Measurements from ENCODE around the gene GRIP1. TPM values are rescaled to one million over a fixed set of nuclear protein-coding genes. Genes with fewer than 3 reads are reported as not detected.

GRIP1 gene
- total RNA-seq, 3 donors from 2014 or later (not counting 1 experiment from before 2014, with no cell fraction given): 1.3 to 3.6 (median 1.7) TPM

- H3K36me3 ChIP-seq (ENCODE audit: control insufficient read depth, insufficient read depth, low read length): no peaks in the 10 kb centered on the region
- Mint-ChIP-seq H3K27me3 (ENCODE audit: low read depth in 2 of 2) (peaks cover 13 to 18% of the 10 kb centered on the region in 2 donors), H3K4me1 (no peaks in the 10 kb centered on the region), H3K9me3 (no peaks in the 10 kb centered on the region), H3K36me3 (no peaks in the 10 kb centered on the region), H3K27ac (no peak overlapping the region), H3K4me3 (no peak overlapping the region)
- no peaks in the 10 kb centered on the region for H3K4me1 ChIP-seq (ENCODE audit: control insufficient read depth, insufficient read depth, low read length)
- intact Hi-C loops (cut with micrococcal nuclease): no loop called here
- H3K27me3 ChIP-seq (ENCODE audit: control insufficient read depth, insufficient read depth, low read length): no peaks in the 10 kb centered on the region
- no peaks in the 10 kb centered on the region for H3K9me3 ChIP-seq (ENCODE audit: control insufficient read depth, insufficient read depth, low read length)
- DNase-seq: no peak
- H3K4me3 ChIP-seq (ENCODE audit: low read length): no peak overlapping the region
- H3K27ac ChIP-seq (ENCODE audit: low read length): no peak overlapping the region
- WGBS (ENCODE audit: insufficient coverage): 78% methylated on average over 3 of the region's 4 CpGs
- TF ChIP-seq CTCF (IDR thresholded peaks at IDR 0.05): no peak
- ATAC-seq: no peak
Measured at GRCh38 chr12:66627270-66627987, 51.4 kb downstream of the GRIP1 start.

GRCh38 chr12:66624806-66625205, 54.1 kb downstream of the GRIP1 start:
- no peak for ATAC-seq
- H3K27me3 ChIP-seq (ENCODE audit: control insufficient read depth, insufficient read depth, low read length): no peaks in the 10 kb centered on the region
- DNase-seq: no peak
- no peak overlapping the region for H3K4me3 ChIP-seq (ENCODE audit: low read length)
- H3K4me3 Mint-ChIP-seq: no peak overlapping the region
- H3K36me3 Mint-ChIP-seq: no peaks in the 10 kb centered on the region
- intact Hi-C loops (cut with micrococcal nuclease): no loop called here
- H3K9me3 ChIP-seq (ENCODE audit: control insufficient read depth, insufficient read depth, low read length): no peaks in the 10 kb centered on the region
- no peaks in the 10 kb centered on the region for H3K9me3 Mint-ChIP-seq
- peaks cover 7 to 18% of the 10 kb centered on the region in 2 donors for H3K27me3 Mint-ChIP-seq (ENCODE audit: low read depth in 2 of 2)
- H3K4me1 ChIP-seq (ENCODE audit: control insufficient read depth, insufficient read depth, low read length): no peaks in the 10 kb centered on the region
- no peak overlapping the region for H3K27ac ChIP-seq (ENCODE audit: low read length)
- no peaks in the 10 kb centered on the region for H3K36me3 ChIP-seq (ENCODE audit: control insufficient read depth, insufficient read depth, low read length)
- TF ChIP-seq CTCF (IDR thresholded peaks at IDR 0.05): no peak
- WGBS (ENCODE audit: insufficient coverage): 33% methylated on average over 1 of the region's 2 CpGs
- no peak overlapping the region for H3K27ac Mint-ChIP-seq
- no peaks in the 10 kb centered on the region for H3K4me1 Mint-ChIP-seq

- no peaks in the 10 kb centered on the region for H3K4me1 Mint-ChIP-seq
- H3K4me3 ChIP-seq (ENCODE audit: low read length): no peak overlapping the region
- H3K27me3 Mint-ChIP-seq (ENCODE audit: low read depth in 2 of 2): peaks cover 5 to 18% of the 10 kb centered on the region in 2 donors
- no peaks in the 10 kb centered on the region for H3K9me3 Mint-ChIP-seq
- H3K27ac Mint-ChIP-seq: no peak overlapping the region
- H3K36me3 ChIP-seq (ENCODE audit: control insufficient read depth, insufficient read depth, low read length): no peaks in the 10 kb centered on the region
- H3K4me3 Mint-ChIP-seq: no peak overlapping the region
- ATAC-seq: no peak
- no peak overlapping the region for H3K27ac ChIP-seq (ENCODE audit: low read length)
- no peak for DNase-seq
- no peaks in the 10 kb centered on the region for H3K4me1 ChIP-seq (ENCODE audit: control insufficient read depth, insufficient read depth, low read length)
- no peaks in the 10 kb centered on the region for H3K27me3 ChIP-seq (ENCODE audit: control insufficient read depth, insufficient read depth, low read length)
- intact Hi-C loops (cut with micrococcal nuclease): no loop called here
- no peaks in the 10 kb centered on the region for H3K36me3 Mint-ChIP-seq
- TF ChIP-seq CTCF (IDR thresholded peaks at IDR 0.05): no peak
- no peaks in the 10 kb centered on the region for H3K9me3 ChIP-seq (ENCODE audit: control insufficient read depth, insufficient read depth, low read length)
Measured at GRCh38 chr12:66623455-66623854, 55.4 kb downstream of the GRIP1 start.

- H3K4me1 ChIP-seq (ENCODE audit: control insufficient read depth, insufficient read depth, low read length): no peaks in the 10 kb centered on the region
- no CpG with 5 or more reads among the region's 2 CpGs for WGBS (ENCODE audit: insufficient coverage)
- no peak overlapping the region for H3K27ac ChIP-seq (ENCODE audit: low read length)
- H3K36me3 Mint-ChIP-seq: no peaks in the 10 kb centered on the region
- peaks cover 0 to 10% of the 10 kb centered on the region in 2 donors for H3K27me3 Mint-ChIP-seq (ENCODE audit: low read depth in 2 of 2)
- H3K4me3 ChIP-seq (ENCODE audit: low read length): no peak overlapping the region
- H3K4me3 Mint-ChIP-seq: no peak overlapping the region
- DNase-seq (no peak), ATAC-seq (no peak)
- intact Hi-C loops (cut with micrococcal nuclease): no loop called here
- no peaks in the 10 kb centered on the region for H3K9me3 Mint-ChIP-seq
- H3K9me3 ChIP-seq (ENCODE audit: control insufficient read depth, insufficient read depth, low read length): no peaks in the 10 kb centered on the region
- H3K27me3 ChIP-seq (ENCODE audit: control insufficient read depth, insufficient read depth, low read length): no peaks in the 10 kb centered on the region
- H3K36me3 ChIP-seq (ENCODE audit: control insufficient read depth, insufficient read depth, low read length): no peaks in the 10 kb centered on the region
- H3K4me1 Mint-ChIP-seq: no peaks in the 10 kb centered on the region
- H3K27ac Mint-ChIP-seq: no peak overlapping the region
- no peak for TF ChIP-seq CTCF (IDR thresholded peaks at IDR 0.05)
Measured at GRCh38 chr12:66620688-66621087, 58.2 kb downstream of the GRIP1 start.

Measured in natural killer cell (primary cell).